GM12891 (cell line): Measurements from ENCODE around the gene GABRB1.
"Not testable (repeated sequence)": the region's sequence is repeated elsewhere in the genome, so short reads cannot be mapped to it uniquely, and the experiment has no call there.

Source experiments
- POLR2A ChIP-seq: IDR thresholded peaks from 2 replicates; pipeline ENCODE4 v1.6.1; 2011; ENCODE audit warnings: low read depth, low read length, control low read depth
- POLR2AphosphoS5 ChIP-seq: IDR thresholded peaks from 2 replicates; pipeline ENCODE4 v1.6.1; 2011; ENCODE audit warnings: low read depth, low read length, control low read depth
- POU2F2 ChIP-seq: IDR thresholded peaks from 2 replicates; pipeline ENCODE4 v1.6.1; 2011; ENCODE audit warnings: low read depth, mild to moderate bottlenecking, control low read depth, low read length, moderate library complexity
- SPI1 ChIP-seq: IDR thresholded peaks from 2 replicates; pipeline ENCODE4 v1.6.1; 2011; ENCODE audit warnings: low read depth, low read length, control low read depth
- TAF1 ChIP-seq: IDR thresholded peaks from 2 replicates; pipeline ENCODE4 v1.6.1; 2011; ENCODE audit warnings: low read depth, low read length, control low read depth

GRCh38 chr4:47290873-47291272 lies 259.5 kb downstream of the GABRB1 start:
- TF ChIP-seq SPI1, POLR2AphosphoS5, POLR2A, TAF1, POU2F2: not testable (repeated sequence)
